ENCODE data around the gene TMEM132D.

GRCh38 chr12:129844662-129845220, 59.1 kb downstream of the TMEM132D start:
- TF ChIP-seq, protein P1, sequence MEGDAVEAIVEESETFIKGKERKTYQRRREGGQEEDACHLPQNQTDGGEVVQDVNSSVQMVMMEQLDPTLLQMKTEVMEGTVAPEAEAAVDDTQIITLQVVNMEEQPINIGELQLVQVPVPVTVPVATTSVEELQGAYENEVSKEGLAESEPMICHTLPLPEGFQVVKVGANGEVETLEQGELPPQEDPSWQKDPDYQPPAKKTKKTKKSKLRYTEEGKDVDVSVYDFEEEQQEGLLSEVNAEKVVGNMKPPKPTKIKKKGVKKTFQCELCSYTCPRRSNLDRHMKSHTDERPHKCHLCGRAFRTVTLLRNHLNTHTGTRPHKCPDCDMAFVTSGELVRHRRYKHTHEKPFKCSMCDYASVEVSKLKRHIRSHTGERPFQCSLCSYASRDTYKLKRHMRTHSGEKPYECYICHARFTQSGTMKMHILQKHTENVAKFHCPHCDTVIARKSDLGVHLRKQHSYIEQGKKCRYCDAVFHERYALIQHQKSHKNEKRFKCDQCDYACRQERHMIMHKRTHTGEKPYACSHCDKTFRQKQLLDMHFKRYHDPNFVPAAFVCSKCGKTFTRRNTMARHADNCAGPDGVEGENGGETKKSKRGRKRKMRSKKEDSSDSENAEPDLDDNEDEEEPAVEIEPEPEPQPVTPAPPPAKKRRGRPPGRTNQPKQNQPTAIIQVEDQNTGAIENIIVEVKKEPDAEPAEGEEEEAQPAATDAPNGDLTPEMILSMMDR (IDR thresholded peaks at IDR 0.05; ENCODE audit: insufficient read depth, low read depth, low read length) = no peak
- TF ChIP-seq EZH2 (IDR thresholded peaks at IDR 0.05; ENCODE audit: insufficient read depth, low read length) = no peak

Data from astrocyte (in vitro differentiated cells and primary cell).